Testis (tissue), 3 donors: Measurements from ENCODE around the gene FGR. TPM values are rescaled to one million over a fixed set of nuclear protein-coding genes. Genes with fewer than 3 reads are reported as not detected.

ENCODE experiments used
- DNase-seq: peaks from one replicate; pipeline ENCODE4 v3.0.0-alpha.2; 2019
- H3K27ac ChIP-seq, 2 donors: fragments of 200-600 bp; sonication (generic); one replicate each; pipeline ENCODE4 v1.5.1; 2019
- H3K27me3 ChIP-seq: fragments of 200-600 bp; sonication (generic); one replicate; pipeline ENCODE4 v1.5.1; 2019
- H3K36me3 ChIP-seq: fragments of 200-600 bp; sonication (generic); one replicate; pipeline ENCODE4 v1.5.1; 2017; ENCODE audit warnings: low read depth; ENCODE audit errors: missing control alignments
- H3K4me1 ChIP-seq: fragments of 200-600 bp; sonication (generic); one replicate; pipeline ENCODE4 v1.5.1; 2019
- H3K4me3 ChIP-seq, 2 donors: fragments of 200-600 bp; sonication (generic); one replicate each; pipeline ENCODE4 v1.5.1; 2017 to 2019
- H3K9me3 ChIP-seq: fragments of 200-600 bp; sonication (generic); one replicate; pipeline ENCODE4 v1.5.1; 2017
- POLR2A ChIP-seq: fragments of 450-650 bp; IDR thresholded peaks from one replicate; pipeline ENCODE4 v1.6.1; 2017; ENCODE audit warnings: antibody characterized with exemption, mild to moderate bottlenecking, moderate library complexity
- WGBS, 2 donors: methylation state at CpG; one replicate each; pipeline ENCODE4 v1.1.5; 2018; 5-methylcytosine and 5-hydroxymethylcytosine counted together
- intact Hi-C: fragments of 100-400 bp; cut with DNase I; formaldehyde crosslinking; loops from one replicate; pipeline ENCODE4 v1.15.1; 2023; ENCODE audit warnings: low total_unique reads
- polyA plus RNA-seq: library from polyadenylated mRNA; stranded (reverse); fragments of 350-450 nt; fragmentation: Illumina TruSeq; extraction: RNeasy Lipid Tissue Mini Kit (QIAGEN cat#74804); gene quantifications from one replicate; pipeline ENCODE4 v1.2.3, GENCODE V29; 2014; ENCODE audit warnings: low read depth, low replicate concordance; ENCODE audit not compliant: insufficient read depth
- total RNA-seq, 2 donors: library from RNA; depleted of rRNA; stranded (reverse); fragments of >200 nt; gene quantifications; one replicate each; pipeline ENCODE4 v1.2.3, GENCODE V29; 2016
- TF ChIP-seq, protein P1 (sequence below), 3 experiments: fragments of 450-650 bp in 2 of 3; fragments of 200-600 bp in 1 of 3; sonication (generic) in 1 of 3; IDR thresholded peaks; one replicate each; pipeline ENCODE4 v1.5.1; 2016 to 2019; ENCODE audit warnings: antibody characterized with exemption in 3 of 3, mild to moderate bottlenecking in 2 of 3, moderate library complexity in 1 of 3

The FGR gene
- total and polyA plus RNA-seq, 3 donors from 2014 or later: 5.2 to 10.2 (median 10.0) TPM

DNA sequence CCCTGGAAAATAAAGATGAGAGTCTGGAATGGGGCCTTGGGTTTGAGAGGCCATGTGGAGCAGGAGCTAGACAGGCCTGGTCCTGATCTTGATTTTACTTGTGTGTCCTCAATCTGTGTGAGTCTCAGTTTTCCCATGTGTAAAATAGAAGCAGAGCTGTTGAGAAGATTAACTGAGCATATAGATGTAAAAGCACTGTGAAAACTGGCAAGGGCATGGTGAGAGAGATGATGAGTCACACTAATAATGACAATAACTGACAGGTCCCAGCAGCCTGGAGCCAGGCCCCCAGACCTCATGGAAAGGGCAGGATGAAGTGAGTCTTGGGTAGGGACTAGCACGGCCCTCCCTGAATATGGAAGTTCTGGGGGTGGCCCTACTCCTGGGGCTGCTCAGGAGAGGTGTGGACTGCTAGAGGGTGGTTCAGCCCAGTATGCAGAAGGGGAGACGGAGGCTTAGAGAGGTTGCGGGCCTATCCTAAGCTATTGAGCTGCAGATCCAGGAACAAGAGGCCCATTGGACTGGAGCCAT lies 28.2 kb downstream of the FGR start:
- DNase-seq: no peak
- WGBS, 2 donors: 60 to 68% methylated on average over 1 to 3 of the region's 3 CpGs
- intact Hi-C loops: loop anchor here (10.0 kb wide), 1 partner anchor 212 kb away; the partner anchor contains the start of gene GPR3
- H3K36me3 ChIP-seq: no peaks in the 10 kb centered on the region
- H3K27ac ChIP-seq: no peak overlapping the region
- no peak for TF ChIP-seq POLR2A
- TF ChIP-seq, protein P1, sequence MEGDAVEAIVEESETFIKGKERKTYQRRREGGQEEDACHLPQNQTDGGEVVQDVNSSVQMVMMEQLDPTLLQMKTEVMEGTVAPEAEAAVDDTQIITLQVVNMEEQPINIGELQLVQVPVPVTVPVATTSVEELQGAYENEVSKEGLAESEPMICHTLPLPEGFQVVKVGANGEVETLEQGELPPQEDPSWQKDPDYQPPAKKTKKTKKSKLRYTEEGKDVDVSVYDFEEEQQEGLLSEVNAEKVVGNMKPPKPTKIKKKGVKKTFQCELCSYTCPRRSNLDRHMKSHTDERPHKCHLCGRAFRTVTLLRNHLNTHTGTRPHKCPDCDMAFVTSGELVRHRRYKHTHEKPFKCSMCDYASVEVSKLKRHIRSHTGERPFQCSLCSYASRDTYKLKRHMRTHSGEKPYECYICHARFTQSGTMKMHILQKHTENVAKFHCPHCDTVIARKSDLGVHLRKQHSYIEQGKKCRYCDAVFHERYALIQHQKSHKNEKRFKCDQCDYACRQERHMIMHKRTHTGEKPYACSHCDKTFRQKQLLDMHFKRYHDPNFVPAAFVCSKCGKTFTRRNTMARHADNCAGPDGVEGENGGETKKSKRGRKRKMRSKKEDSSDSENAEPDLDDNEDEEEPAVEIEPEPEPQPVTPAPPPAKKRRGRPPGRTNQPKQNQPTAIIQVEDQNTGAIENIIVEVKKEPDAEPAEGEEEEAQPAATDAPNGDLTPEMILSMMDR (IDR thresholded peaks at IDR 0.05): no peak
- no peaks in the 10 kb centered on the region for H3K27me3 ChIP-seq
- no peak overlapping the region for H3K4me3 ChIP-seq
- H3K4me1 ChIP-seq: peaks cover 7% of the 10 kb centered on the region
- no peaks in the 10 kb centered on the region for H3K9me3 ChIP-seq

DNA sequence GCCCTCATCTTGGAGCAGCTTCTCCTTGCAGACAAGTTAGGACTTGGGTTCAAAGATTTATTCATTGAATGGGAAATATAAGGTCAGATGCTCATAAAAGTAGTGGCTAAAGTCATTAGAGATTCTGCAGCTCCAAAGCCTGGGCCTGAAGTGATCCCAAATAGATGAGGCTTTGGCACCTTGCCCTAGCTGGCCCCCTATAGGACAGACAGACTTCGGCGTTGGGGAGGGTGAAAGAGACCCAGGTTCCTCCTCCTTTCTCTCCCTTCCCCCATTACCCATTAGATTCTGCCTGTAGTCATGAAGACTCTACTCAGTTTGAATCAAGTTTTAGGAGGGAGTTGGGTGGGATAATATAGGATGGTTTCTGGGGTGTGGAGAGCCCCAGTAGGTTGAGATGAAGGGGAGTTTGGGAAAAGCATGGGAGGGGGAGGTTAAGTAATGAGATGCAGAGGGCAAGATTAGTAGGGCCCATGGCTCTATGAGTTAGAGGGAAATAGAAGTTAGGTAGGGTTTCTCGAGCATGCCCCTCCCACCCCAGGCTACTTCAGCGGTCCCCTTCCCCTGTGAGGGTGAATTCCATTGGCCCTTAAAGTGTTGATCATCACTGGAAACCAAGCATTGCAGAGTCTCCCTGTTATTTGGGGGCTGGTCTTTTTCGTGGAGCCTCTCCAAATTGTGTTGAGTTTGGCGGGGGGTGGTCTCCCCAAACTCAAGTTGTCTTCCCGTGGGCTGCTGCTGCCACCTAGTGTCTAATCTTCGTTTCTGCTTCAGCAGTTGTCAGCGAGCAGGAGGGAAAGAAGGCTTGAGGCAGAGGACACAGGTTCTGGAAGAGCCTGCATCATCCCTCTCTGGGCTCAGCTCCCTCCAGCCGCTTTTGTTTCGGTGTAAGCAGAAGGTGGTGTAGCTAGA lies 28.9 kb downstream of the FGR start:
- Histone ChIP-seq H3K27me3 (no peaks in the 10 kb centered on the region), H3K27ac (no peak overlapping the region), H3K9me3 (no peaks in the 10 kb centered on the region), H3K36me3 (no peaks in the 10 kb centered on the region), H3K4me3 (no peak overlapping the region), H3K4me1 (peaks cover 15% of the 10 kb centered on the region)
- WGBS, 2 donors: 22 to 27% methylated on average over 11 of the region's 11 CpGs
- intact Hi-C loops: loop anchor here (10.0 kb wide), 1 partner anchor 211 kb away; the partner anchor contains the start of gene GPR3
- no peak for TF ChIP-seq POLR2A
- TF ChIP-seq, protein P1 (IDR thresholded peaks at IDR 0.05): peak; percentile 76 to 88 (median 84)
- DNase-seq: peak; percentile 73

DNA sequence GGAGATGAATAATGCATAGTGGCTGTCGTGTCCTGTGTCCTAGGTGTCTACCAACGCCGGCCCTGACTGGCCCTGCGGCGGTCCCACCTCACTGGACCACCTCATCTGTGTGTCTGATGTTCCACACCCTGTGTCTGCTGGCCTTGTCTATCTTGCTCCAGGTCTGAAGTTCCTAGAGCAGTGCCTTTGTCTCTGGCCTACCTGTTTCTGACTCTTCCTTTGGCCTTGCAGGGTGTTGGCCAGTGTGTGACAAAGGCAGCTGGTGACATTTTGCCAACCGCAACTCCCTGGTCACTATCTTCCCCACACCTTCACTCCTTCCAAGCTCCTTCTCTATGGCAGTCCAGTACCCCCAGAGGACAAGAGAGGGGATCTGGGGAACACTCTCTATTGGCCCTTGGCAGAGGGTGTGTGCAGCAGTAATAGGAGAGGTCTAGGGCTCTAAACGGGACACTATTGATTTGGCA lies 29.7 kb downstream of the FGR start:
- TF ChIP-seq, protein P1 (IDR thresholded peaks at IDR 0.05): no peak
- TF ChIP-seq POLR2A: no peak
- 65 to 80% methylated on average over 7 of the region's 7 CpGs for WGBS, 2 donors
- DNase-seq: no peak
- Histone ChIP-seq H3K27me3 (no peaks in the 10 kb centered on the region), H3K4me1 (peaks cover 22% of the 10 kb centered on the region), H3K27ac (no peak overlapping the region), H3K9me3 (no peaks in the 10 kb centered on the region), H3K4me3 (no peak overlapping the region), H3K36me3 (no peaks in the 10 kb centered on the region)
- intact Hi-C loops: loop anchor here (10.0 kb wide), 1 partner anchor 211 kb away; the partner anchor contains the start of gene GPR3

DNA sequence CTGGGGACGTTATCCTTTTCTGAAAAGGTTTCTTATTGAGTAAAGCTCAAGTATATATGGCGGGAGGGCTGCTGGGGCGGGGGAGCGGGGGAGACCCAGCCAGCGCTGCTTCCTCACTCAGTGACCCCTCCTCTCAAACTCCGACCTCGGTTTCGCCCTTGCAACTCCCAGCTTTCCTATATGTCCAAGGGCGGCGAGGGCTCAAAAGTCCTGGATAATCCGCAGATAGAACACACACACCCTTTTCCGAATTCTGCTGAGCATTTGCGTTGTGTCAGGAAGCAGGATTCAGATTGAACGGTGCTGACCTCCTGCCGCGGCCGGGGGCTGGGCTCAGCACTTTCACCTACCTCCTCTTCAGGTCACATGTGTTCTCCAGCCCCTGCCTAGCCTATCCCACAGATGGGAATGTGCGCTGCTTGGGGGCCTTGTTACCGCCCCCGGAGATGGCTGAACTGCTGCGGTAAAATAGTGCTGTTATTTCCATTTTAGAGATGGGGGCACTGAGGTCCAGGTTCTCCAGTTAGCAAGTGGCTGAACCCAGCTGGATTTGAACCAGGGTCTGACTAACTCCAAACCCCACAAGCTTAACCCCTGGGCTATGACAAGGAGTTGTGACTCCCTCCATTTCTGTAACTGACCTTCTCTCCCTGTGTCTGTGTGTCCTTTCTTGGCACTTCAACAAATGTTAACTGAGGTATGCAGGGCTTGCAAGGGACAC lies 30.2 kb downstream of the FGR start:
- no peak for DNase-seq
- Histone ChIP-seq H3K36me3 (no peaks in the 10 kb centered on the region), H3K9me3 (no peaks in the 10 kb centered on the region), H3K4me3 (peak overlapping the region; percentile 85 to 86), H3K27me3 (no peaks in the 10 kb centered on the region), H3K27ac (peak overlapping the region in 1 of 2 donors; percentile 94), H3K4me1 (peaks cover 28% of the 10 kb centered on the region)
- WGBS, 2 donors: 32 to 39% methylated on average over 7 to 21 of the region's 21 CpGs
- TF ChIP-seq, protein P1 (IDR thresholded peaks at IDR 0.05): no peak
- TF ChIP-seq POLR2A: no peak
- intact Hi-C loops: loop anchor here (5.0 to 10.0 kb wide), 2 partner anchors 47 to 210 kb away; partner anchors contain the start of gene GPR3
